Endothelial cell of umbilical vein (primary cell): ENCODE results near the gene PRG2.

Source experiments
- CTCF ChIP-seq, 2 donors: IDR thresholded peaks; 1 replicate in 1 of 2; 2 replicates in 1 of 2; pipeline ENCODE4 v1.5.1; 2011; ENCODE audit warnings: low read length in 2 of 2, mild to moderate bottlenecking in 2 of 2, moderate library complexity in 2 of 2, control low read depth in 1 of 2, inconsistent platforms in 1 of 2, low read depth in 1 of 2; ENCODE audit not compliant: insufficient read depth in 1 of 2; ENCODE audit errors: extremely low read depth in 1 of 2
- EZH2 ChIP-seq: IDR thresholded peaks from 2 replicates; pipeline ENCODE4 v1.6.1; 2012; ENCODE audit warnings: borderline replicate concordance, low read depth, mild to moderate bottlenecking, moderate library complexity, low read length, inconsistent platforms; ENCODE audit not compliant: severe bottlenecking
- FOS ChIP-seq: IDR thresholded peaks from 2 replicates; pipeline ENCODE4 v1.6.1; 2011; ENCODE audit warnings: mild to moderate bottlenecking, low read length, moderate library complexity, borderline replicate concordance; ENCODE audit not compliant: insufficient read depth
- GATA2 ChIP-seq: IDR thresholded peaks from 2 replicates; pipeline ENCODE4 v1.7.0; 2011; ENCODE audit warnings: low read depth, mild to moderate bottlenecking, moderate library complexity, mixed read lengths, low read length; ENCODE audit not compliant: insufficient read length, insufficient read depth
- JUN ChIP-seq: IDR thresholded peaks from 2 replicates; pipeline ENCODE4 v1.6.1; 2011; ENCODE audit warnings: borderline replicate concordance, low read depth; ENCODE audit not compliant: insufficient read length, insufficient read depth
- MAX ChIP-seq: IDR thresholded peaks from 2 replicates; pipeline ENCODE4 v1.6.1; 2011; ENCODE audit not compliant: insufficient read depth, insufficient read length
- MYC ChIP-seq: IDR thresholded peaks from one replicate; pipeline ENCODE4 v1.6.1; 2011; ENCODE audit warnings: mild to moderate bottlenecking, low read depth, low read length
- POLR2A ChIP-seq: IDR thresholded peaks from 2 replicates; pipeline ENCODE4 v1.6.1; 2012; ENCODE audit warnings: low read depth, mild to moderate bottlenecking, control low read depth, low read length
- POLR2AphosphoS5 ChIP-seq: IDR thresholded peaks from 2 replicates; pipeline ENCODE4 v1.6.1; 2012; ENCODE audit warnings: low read depth, mild to moderate bottlenecking, control low read depth, low read length, moderate library complexity; ENCODE audit not compliant: insufficient read depth

GRCh38 chr11:57360991-57361390, 29.5 kb downstream of the PRG2 start:
- TF ChIP-seq EZH2 (no peak), CTCF (IDR thresholded peaks at IDR 0.05; ENCODE audit: extremely low read depth in 1 of 2, insufficient read depth in 1 of 2, low read depth in 1 of 2, low read length in 2 of 2) (no peak), MAX (no peak), POLR2A (no peak), GATA2 (no peak), MYC (no peak), POLR2AphosphoS5 (no peak), JUN (no peak), FOS (no peak)
